Activated naive CD8-positive, alpha-beta T cell (primary cell): ENCODE results near the gene N4BP2.
"Not testable (repeated sequence)": the region's sequence is repeated elsewhere in the genome, so short reads cannot be mapped to it uniquely, and the experiment has no call there.

Experiments used
- H3K27ac Mint-ChIP-seq: one replicate; pipeline ENCODE4 v1.8.0; 2021; ENCODE audit warnings: mixed read lengths
- H3K27me3 Mint-ChIP-seq: one replicate; pipeline ENCODE4 v1.8.0; 2021; ENCODE audit warnings: mixed read lengths
- H3K36me3 Mint-ChIP-seq: one replicate; pipeline ENCODE4 v1.8.0; 2021; ENCODE audit warnings: mixed read lengths
- H3K4me1 Mint-ChIP-seq: one replicate; pipeline ENCODE4 v1.8.0; 2021; ENCODE audit warnings: low read depth, mixed read lengths
- H3K4me3 Mint-ChIP-seq: one replicate; pipeline ENCODE4 v1.8.0; 2021; ENCODE audit warnings: mild to moderate bottlenecking, mixed read lengths
- H3K9me3 Mint-ChIP-seq: one replicate; pipeline ENCODE4 v1.8.0; 2021; ENCODE audit warnings: low read depth, mixed read lengths

Gene N4BP2

DNA sequence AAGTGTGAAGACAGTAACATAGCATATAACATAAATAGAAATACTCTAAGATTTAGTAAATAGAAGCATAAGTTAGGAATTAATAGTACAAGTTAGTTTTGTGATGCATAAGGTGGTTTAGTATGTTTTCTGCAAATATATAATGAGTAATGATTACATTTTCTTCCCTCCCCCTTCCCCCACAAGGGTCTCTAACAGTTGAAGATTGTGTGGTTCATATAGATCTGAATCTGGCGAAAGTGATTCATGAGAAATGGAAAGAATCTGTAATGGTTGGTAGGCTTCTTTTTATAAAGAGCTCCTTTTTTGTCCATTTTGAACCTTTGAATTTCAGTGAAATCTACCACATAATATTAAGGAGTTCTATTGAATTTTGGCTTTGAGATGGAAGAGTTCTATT is 66.3 kb downstream of the N4BP2 start:
- H3K4me3 Mint-ChIP-seq, result peak overlapping the region; percentile 74
- H3K4me1 Mint-ChIP-seq, result peaks cover 63% of the 10 kb centered on the region
- H3K36me3 Mint-ChIP-seq, result peaks cover 3% of the 10 kb centered on the region
- peak overlapping the region; percentile 88 for H3K27ac Mint-ChIP-seq
- H3K27me3 Mint-ChIP-seq, result no peaks in the 10 kb centered on the region
- no peaks in the 10 kb centered on the region for H3K9me3 Mint-ChIP-seq

- Mint-ChIP-seq H3K27ac (peak overlapping the region; percentile 95), H3K36me3 (peaks cover 3% of the 10 kb centered on the region), H3K4me1 (peaks cover 54% of the 10 kb centered on the region), H3K9me3 (no peaks in the 10 kb centered on the region), H3K27me3 (no peaks in the 10 kb centered on the region), H3K4me3 (peak overlapping the region; percentile 80)
Observed at GRCh38 chr4:40124690-40125089, 68.0 kb downstream of the N4BP2 start.

GRCh38 chr4:40130401-40131036 is 73.9 kb downstream of the N4BP2 start:
- H3K4me1 Mint-ChIP-seq, result peaks cover 8% of the 10 kb centered on the region
- H3K9me3 Mint-ChIP-seq, result no peaks in the 10 kb centered on the region
- H3K27ac Mint-ChIP-seq, result no peak overlapping the region
- no peaks in the 10 kb centered on the region for H3K27me3 Mint-ChIP-seq
- peaks cover 4% of the 10 kb centered on the region for H3K36me3 Mint-ChIP-seq
- no peak overlapping the region for H3K4me3 Mint-ChIP-seq

DNA sequence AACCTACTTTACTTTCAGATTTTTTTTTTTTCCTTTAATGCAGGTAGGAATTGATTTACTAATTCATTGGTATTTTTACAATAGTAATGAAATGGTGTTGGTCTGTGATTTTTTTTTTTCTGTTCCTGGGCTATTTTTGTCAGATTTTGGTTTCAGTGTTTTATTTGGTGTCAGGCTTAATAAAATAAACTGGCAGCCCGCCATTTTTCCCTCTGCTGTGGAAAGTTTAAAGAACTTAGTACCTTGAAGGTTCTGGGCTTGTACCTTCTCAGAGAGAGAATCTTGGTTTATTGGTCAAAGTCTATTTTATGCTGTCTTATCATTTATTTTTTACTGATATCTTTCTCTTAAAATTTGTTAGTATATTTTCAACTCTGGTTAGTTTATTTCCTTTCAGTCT is 76.2 kb downstream of the N4BP2 start:
- Mint-ChIP-seq H3K9me3 (no peaks in the 10 kb centered on the region), H3K36me3 (peaks cover 16% of the 10 kb centered on the region)

DNA sequence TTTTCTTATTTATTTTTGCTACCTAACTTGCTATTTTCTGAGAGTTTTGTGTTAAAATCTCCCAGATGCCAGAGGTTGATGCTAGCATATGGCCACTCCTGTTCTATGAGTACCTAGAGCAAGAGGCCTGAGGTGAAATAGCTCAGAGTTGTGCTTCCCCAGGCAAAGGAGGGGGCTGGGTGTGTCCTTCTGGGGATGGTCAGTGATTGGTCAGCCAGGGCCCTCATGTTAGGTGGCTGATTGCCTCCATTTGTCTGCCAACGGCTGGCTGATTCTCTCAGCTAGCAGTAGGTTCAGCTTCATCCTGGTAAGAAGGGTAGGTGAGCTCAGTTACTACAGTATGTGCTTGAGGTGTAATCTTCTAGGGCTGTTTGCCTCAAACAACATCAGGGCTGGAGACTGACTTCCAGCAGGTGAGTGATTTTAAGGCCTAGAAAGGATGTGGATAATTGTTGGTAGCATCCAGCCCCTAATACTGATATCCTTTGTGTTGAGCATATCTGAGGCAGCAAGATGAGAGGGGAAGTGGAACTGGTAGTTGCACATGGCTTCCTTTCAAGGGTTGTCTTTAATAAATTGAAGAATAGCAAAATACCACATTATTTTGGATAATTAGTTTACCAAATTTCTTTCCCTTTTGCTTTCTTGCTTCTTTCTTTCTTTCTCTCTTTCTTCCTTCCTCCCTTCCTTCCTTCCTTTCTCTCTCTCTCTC is 77.7 kb downstream of the N4BP2 start:
- no peak overlapping the region for H3K27ac Mint-ChIP-seq
- no peaks in the 10 kb centered on the region for H3K27me3 Mint-ChIP-seq
- H3K4me3 Mint-ChIP-seq, result no peak overlapping the region
- H3K4me1 Mint-ChIP-seq, result peaks cover 18% of the 10 kb centered on the region
- H3K36me3 Mint-ChIP-seq, result peaks cover 21% of the 10 kb centered on the region
- no peaks in the 10 kb centered on the region for H3K9me3 Mint-ChIP-seq

More for the DNA sequence above, 76.2 kb downstream of the N4BP2 start:
- H3K27ac Mint-ChIP-seq, result no peak overlapping the region
- no peaks in the 10 kb centered on the region for H3K27me3 Mint-ChIP-seq
- no peak overlapping the region for H3K4me3 Mint-ChIP-seq
- H3K4me1 Mint-ChIP-seq, result peaks cover 10% of the 10 kb centered on the region

DNA sequence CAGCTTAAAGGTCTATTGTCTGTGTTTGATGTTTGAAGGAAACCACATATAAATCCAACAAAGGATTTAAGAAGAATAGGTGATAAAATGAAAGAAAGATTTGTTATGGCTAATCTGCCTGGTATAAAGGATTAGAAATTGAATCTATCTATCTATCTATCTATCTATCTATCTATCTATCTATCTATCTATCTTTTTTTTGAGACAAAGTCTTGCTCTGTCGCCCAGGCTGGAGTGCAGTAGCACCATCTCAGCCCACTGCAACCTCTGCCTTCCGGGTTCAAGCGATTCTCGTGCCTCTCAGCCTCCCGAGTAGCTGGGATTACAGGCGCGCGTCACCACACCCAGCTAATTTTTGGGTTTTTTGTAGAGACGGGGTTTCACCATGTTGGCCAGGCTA is 79.6 kb downstream of the N4BP2 start:
- H3K27ac Mint-ChIP-seq, H3K27me3 Mint-ChIP-seq, H3K4me3 Mint-ChIP-seq, H3K9me3 Mint-ChIP-seq: not testable (repeated sequence)
- Mint-ChIP-seq H3K4me1 (peaks cover 21% of the 10 kb centered on the region), H3K36me3 (peaks cover 24% of the 10 kb centered on the region)

- Mint-ChIP-seq H3K4me1 (peaks cover 21% of the 10 kb centered on the region), H3K4me3 (no peak overlapping the region), H3K9me3 (no peaks in the 10 kb centered on the region), H3K27ac (no peak overlapping the region), H3K36me3 (peaks cover 27% of the 10 kb centered on the region), H3K27me3 (no peaks in the 10 kb centered on the region)
Observed at GRCh38 chr4:40140196-40140595, 83.5 kb downstream of the N4BP2 start.

DNA sequence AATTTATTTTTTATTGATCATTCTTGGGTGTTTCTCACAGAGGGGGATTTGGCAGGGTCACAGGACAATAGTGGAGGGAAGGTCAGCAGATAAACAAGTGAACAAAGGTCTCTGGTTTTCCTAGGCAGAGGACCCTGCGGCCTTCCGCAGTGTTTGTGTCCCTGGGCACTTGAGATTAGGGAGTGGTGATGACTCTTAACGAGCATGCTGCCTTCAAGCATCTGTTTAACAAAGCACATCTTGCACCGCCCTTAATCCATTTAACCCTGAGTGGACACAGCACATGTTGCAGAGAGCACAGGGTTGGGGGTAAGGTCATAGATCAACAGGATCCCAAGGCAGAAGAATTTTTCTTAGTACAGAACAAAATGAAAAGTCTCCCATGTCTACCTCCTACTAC is 83.9 kb downstream of the N4BP2 start:
- H3K4me1 Mint-ChIP-seq, result peaks cover 21% of the 10 kb centered on the region
- not testable (repeated sequence) for H3K27ac Mint-ChIP-seq, H3K27me3 Mint-ChIP-seq, H3K4me3 Mint-ChIP-seq, H3K9me3 Mint-ChIP-seq
- peaks cover 27% of the 10 kb centered on the region for H3K36me3 Mint-ChIP-seq

DNA sequence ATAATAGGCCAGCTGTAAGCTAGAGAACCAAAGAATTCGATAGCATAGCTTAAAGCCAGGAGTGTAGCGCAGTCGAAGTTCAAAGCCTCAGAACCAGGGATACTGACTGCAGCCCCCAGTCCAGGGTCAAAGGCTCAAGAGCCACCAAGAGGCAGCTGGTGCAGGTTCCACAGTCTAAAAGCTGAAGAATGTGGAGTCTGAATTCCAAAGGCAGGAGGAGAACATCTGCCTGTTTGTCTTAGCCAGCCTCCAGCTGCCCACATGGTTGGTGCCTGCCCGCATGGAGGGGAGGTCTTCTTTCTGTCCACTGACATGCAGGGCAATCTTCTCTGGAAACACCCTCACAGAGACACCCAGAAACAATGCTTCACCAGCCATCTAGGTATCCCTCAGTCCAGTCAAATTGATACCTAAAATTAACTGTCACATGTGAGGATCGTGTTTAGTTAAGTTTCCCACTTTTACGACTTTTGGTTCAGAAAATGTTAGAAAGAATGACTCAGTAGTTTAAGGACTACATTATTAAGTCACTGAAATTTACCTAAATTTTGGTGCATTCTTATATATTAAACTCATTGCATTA is 87.4 kb downstream of the N4BP2 start:
- no peaks in the 10 kb centered on the region for H3K27me3 Mint-ChIP-seq
- peaks cover 10% of the 10 kb centered on the region for H3K36me3 Mint-ChIP-seq
- peaks cover 4% of the 10 kb centered on the region for H3K4me1 Mint-ChIP-seq
- H3K27ac Mint-ChIP-seq, result peak overlapping the region; percentile 17
- H3K9me3 Mint-ChIP-seq, result no peaks in the 10 kb centered on the region
- no peak overlapping the region for H3K4me3 Mint-ChIP-seq

DNA sequence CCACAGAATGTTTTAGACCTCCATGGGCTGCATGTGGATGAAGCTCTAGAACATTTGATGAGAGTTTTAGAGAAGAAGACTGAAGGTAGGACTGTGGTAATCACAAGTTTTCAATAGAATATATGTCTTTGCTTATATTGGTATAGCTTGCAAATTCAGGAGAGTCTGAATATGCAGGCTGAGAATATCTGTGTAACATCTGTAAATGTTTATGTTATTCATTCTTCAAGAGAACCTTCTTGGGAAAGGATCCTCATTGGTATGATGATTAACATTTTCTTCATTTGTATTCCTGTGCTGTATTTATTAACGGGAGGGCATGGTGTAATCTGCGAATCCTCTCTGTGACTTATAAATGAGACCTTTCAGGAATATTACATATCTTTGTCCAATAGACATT is 88.1 kb downstream of the N4BP2 start:
- peaks cover 6% of the 10 kb centered on the region for H3K4me1 Mint-ChIP-seq
- H3K4me3 Mint-ChIP-seq, result no peak overlapping the region
- H3K36me3 Mint-ChIP-seq, result peaks cover 10% of the 10 kb centered on the region
- H3K27ac Mint-ChIP-seq, result no peak overlapping the region
- no peaks in the 10 kb centered on the region for H3K9me3 Mint-ChIP-seq
- no peaks in the 10 kb centered on the region for H3K27me3 Mint-ChIP-seq

DNA sequence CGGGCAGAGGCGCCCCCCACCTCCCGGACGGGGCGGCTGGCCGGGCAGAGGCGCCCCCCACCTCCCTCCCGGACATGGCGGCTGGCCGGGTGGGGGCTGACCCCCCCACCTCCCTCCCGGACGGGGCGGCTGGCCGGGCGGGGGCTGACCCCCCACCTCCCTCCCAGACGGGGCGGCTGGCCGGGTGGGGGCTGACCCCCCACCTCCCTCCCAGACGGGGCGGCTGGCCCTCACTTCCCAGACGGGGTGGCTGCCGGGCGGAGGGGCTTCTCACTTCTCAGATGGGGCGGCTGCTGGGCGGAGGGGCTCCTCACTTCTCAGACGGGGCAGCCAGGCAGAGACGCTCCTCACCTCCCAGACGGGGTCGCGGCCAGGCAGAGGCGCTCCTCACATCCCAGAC is 90.8 kb downstream of the N4BP2 start:
- peaks cover 26% of the 10 kb centered on the region for H3K4me1 Mint-ChIP-seq
- H3K4me3 Mint-ChIP-seq, H3K27ac Mint-ChIP-seq, H3K9me3 Mint-ChIP-seq, H3K27me3 Mint-ChIP-seq: not testable (repeated sequence)
- H3K36me3 Mint-ChIP-seq, result peaks cover 10% of the 10 kb centered on the region

DNA sequence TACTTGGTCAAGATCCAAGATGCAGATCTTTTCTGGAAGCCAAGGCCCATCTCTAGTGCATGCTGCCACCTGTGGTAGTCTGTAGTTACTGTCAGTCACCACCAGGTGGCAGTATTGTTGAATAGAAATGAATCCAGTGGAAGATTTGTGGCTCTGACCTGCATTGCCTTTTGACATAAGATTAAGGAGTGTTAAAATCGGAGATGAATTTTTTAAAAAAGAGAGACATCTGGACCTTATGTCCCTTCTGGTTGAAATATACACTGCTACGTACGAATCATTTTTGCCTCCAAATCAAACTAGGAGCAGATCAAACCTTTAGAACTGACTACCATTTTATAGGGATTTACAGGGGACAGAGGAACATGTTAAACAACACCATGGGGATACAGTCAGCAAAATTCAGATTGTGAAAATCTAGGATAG is 93.3 kb downstream of the N4BP2 start:
- no peaks in the 10 kb centered on the region for H3K27me3 Mint-ChIP-seq
- H3K36me3 Mint-ChIP-seq, result peaks cover 8% of the 10 kb centered on the region
- peak overlapping the region; percentile 92 for H3K27ac Mint-ChIP-seq
- H3K4me1 Mint-ChIP-seq, result peaks cover 46% of the 10 kb centered on the region
- H3K9me3 Mint-ChIP-seq, result peaks cover 4% of the 10 kb centered on the region
- H3K4me3 Mint-ChIP-seq, result peak overlapping the region; percentile 57

DNA sequence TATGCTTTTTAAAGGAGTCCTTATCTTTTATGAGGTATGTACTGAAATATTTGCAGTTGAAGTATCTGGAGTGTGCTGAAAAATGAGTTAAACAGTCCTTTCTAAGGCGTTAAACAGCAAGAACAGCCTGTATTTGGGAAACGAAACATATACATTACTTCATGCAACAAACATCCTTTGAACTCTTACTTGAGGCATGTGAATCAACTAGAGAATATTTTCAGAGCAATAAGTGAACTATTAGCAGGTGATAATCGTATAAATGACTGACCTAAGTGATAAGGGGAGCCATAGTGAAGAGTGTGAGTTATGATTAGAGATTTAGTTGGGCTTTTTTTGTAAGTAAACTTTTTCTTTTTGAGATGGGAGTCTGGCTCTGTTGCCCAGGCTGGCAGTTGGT is 94.3 kb downstream of the N4BP2 start:
- Mint-ChIP-seq H3K27ac (peak overlapping the region; percentile 92), H3K36me3 (peaks cover 8% of the 10 kb centered on the region), H3K4me1 (peaks cover 46% of the 10 kb centered on the region), H3K4me3 (peak overlapping the region; percentile 41), H3K27me3 (no peaks in the 10 kb centered on the region), H3K9me3 (peaks cover 4% of the 10 kb centered on the region)

DNA sequence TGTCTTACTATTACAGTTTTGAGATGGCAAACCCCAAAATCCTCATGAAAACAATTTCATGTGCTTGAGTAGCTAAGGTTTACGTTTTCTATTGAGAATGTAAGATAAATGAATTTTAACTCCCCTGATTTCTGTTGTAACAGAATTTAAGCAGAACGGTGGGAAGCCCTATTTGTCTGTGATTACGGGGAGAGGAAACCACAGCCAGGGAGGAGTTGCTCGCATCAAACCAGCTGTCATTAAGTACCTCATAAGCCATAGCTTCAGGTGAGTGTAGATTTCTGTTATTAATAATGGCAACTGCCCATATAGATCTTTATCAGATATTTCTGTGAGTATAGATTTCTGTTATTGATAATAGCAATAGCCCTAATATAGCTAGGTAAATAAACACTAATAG is 96.0 kb downstream of the N4BP2 start:
- peak overlapping the region; percentile 56 for H3K4me3 Mint-ChIP-seq

GRCh38 chr4:40157436-40157835 is 100.8 kb downstream of the N4BP2 start:
- Mint-ChIP-seq H3K9me3 (no peaks in the 10 kb centered on the region), H3K4me3 (no peak overlapping the region), H3K36me3 (peaks cover 13% of the 10 kb centered on the region), H3K27me3 (no peaks in the 10 kb centered on the region), H3K27ac (no peak overlapping the region), H3K4me1 (peaks cover 25% of the 10 kb centered on the region)

More for the DNA sequence above, 96.0 kb downstream of the N4BP2 start:
- Mint-ChIP-seq H3K9me3 (peaks cover 4% of the 10 kb centered on the region), H3K27me3 (no peaks in the 10 kb centered on the region), H3K4me1 (peaks cover 46% of the 10 kb centered on the region), H3K27ac (peak overlapping the region; percentile 85), H3K36me3 (peaks cover 8% of the 10 kb centered on the region)
